Measurements from ENCODE around the gene PMS1. TPM values are rescaled to one million over a fixed set of nuclear protein-coding genes. Genes with fewer than 3 reads are reported as not detected.

The PMS1 gene
- total and polyA plus RNA-seq, 9 of the 15 experiments (the other 6 are each of a cell fraction or from before 2014, with no cell fraction given), result 14.5 to 29.8 (median 24.7) TPM

DNA sequence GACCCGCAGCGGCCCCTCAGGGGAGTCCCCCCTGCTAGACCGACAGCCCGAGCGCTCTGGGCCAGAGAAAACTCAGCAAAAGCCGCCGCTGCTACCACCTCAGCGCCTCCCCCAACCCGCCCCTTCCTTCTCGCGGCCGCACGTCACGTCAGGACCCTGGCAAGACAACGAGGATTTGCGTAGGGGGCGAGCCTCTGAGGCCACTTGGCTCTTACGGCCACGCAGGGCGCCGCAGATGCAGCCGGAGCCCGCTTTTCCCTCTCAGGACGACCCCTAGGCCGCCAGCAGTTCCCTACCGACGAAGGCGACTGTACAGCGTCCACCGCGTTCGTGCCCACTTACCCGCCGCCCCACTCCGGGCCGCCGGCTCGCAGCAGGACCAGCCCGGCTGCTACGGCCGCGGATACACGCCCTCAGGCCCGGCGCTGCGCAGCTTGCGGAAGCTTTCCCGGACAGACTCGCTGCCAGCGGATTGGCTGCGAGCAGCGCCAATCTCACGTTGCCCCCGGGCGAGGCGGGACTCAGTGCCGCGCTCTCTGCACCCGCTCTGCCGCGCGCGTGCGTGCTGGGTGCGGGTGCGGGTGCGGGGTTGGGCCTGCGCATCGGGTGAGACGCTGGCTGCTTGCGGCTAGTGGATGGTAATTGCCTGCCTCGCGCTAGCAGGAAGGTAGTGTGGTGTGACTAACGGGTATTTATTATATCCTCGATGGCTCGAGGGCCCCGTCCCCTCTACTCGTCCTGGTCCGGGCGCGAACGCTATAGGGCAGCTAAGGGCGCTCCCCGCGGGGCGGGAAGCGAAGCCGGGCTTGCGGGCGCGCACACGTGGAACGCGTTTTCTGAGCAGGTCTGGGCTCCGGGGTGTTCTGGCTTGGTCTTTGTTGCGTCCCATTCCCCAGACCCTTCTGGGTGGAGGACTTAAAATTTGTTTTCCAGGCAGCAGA lies at the start of gene PMS1, which contains the start of gene ORMDL1 (continued):
- TF ChIP-seq TCF7 (IDR thresholded peaks at IDR 0.05; ENCODE audit: borderline replicate concordance) (no peak), CHCHD3 (CRISPR knock-in tag; IDR thresholded peaks at IDR 0.05) (no peak), HLTF (IDR thresholded peaks at IDR 0.05) (no peak), THRAP3 (IDR thresholded peaks at IDR 0.05; ENCODE audit: borderline replicate concordance) (no peak), ZFP30 (CRISPR knock-in tag; IDR thresholded peaks at IDR 0.05; ENCODE audit: borderline replicate concordance) (no peak), ZC3H4 (CRISPR knock-in tag; IDR thresholded peaks at IDR 0.05; ENCODE audit: borderline replicate concordance) (no peak), FIP1L1 (IDR thresholded peaks at IDR 0.05; ENCODE audit: low read depth, low read length, poor library complexity, severe bottlenecking) (no peak), GATA2 (CRISPR knock-in tag; IDR thresholded peaks at IDR 0.05) (no peak), ZNF347 (CRISPR knock-in tag; IDR thresholded peaks at IDR 0.05; ENCODE audit: low read depth) (no peak), MYC (IDR thresholded peaks at IDR 0.05; ENCODE audit: low read depth, low read length) (peak; percentile 72), MYC (CRISPR knock-in tag; IDR thresholded peaks at IDR 0.05; ENCODE audit: borderline replicate concordance, low read depth) (no peak), IFI16 (CRISPR knock-in tag; IDR thresholded peaks at IDR 0.05) (no peak), SIN3A (IDR thresholded peaks at IDR 0.05; ENCODE audit: borderline replicate concordance in 2 of 2, control insufficient read depth in 1 of 2, low read depth in 2 of 2, low read length in 2 of 2) (peak; percentile 12 to 57; a peak in 2 of 4 replicates), SMARCA5 (IDR thresholded peaks at IDR 0.05) (no peak), SAFB2 (IDR thresholded peaks at IDR 0.05; ENCODE audit: borderline replicate concordance, low read depth, low read length, severe bottlenecking) (no peak), MAZ (CRISPR knock-in tag; conservative IDR thresholded peaks at IDR 0.05 in 1 of 2, IDR thresholded peaks at IDR 0.05 in 1 of 2) (peak; percentile 21 to 65; a peak in 2 of 4 replicates), SAFB (IDR thresholded peaks at IDR 0.05; ENCODE audit: borderline replicate concordance, low read depth, low read length) (0 out of 2 replicates have a peak, but pooled peaks have one; percentile 24), U2AF2 (optimal IDR thresholded peaks at IDR 0.05; ENCODE audit: low read depth, low read length) (no peak), RBFOX2 (IDR thresholded peaks at IDR 0.05; ENCODE audit: low read depth, low read length) (peak; percentile 97), DDX20 (tag; IDR thresholded peaks at IDR 0.05; ENCODE audit: low read depth) (no peak)
- TF ChIP-seq, protein P1, sequence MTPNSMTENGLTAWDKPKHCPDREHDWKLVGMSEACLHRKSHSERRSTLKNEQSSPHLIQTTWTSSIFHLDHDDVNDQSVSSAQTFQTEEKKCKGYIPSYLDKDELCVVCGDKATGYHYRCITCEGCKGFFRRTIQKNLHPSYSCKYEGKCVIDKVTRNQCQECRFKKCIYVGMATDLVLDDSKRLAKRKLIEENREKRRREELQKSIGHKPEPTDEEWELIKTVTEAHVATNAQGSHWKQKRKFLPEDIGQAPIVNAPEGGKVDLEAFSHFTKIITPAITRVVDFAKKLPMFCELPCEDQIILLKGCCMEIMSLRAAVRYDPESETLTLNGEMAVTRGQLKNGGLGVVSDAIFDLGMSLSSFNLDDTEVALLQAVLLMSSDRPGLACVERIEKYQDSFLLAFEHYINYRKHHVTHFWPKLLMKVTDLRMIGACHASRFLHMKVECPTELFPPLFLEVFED (CRISPR knock-in tag; conservative IDR thresholded peaks at IDR 0.05), result no peak
- TF ChIP-seq, protein P2, sequence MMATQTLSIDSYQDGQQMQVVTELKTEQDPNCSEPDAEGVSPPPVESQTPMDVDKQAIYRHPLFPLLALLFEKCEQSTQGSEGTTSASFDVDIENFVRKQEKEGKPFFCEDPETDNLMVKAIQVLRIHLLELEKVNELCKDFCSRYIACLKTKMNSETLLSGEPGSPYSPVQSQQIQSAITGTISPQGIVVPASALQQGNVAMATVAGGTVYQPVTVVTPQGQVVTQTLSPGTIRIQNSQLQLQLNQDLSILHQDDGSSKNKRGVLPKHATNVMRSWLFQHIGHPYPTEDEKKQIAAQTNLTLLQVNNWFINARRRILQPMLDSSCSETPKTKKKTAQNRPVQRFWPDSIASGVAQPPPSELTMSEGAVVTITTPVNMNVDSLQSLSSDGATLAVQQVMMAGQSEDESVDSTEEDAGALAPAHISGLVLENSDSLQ (IDR thresholded peaks at IDR 0.05), result peak; percentile 99
- TF ChIP-seq, protein P3, sequence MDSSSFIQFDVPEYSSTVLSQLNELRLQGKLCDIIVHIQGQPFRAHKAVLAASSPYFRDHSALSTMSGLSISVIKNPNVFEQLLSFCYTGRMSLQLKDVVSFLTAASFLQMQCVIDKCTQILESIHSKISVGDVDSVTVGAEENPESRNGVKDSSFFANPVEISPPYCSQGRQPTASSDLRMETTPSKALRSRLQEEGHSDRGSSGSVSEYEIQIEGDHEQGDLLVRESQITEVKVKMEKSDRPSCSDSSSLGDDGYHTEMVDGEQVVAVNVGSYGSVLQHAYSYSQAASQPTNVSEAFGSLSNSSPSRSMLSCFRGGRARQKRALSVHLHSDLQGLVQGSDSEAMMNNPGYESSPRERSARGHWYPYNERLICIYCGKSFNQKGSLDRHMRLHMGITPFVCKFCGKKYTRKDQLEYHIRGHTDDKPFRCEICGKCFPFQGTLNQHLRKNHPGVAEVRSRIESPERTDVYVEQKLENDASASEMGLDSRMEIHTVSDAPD (CRISPR knock-in tag; IDR thresholded peaks at IDR 0.05), result no peak
